Cerebellar nuclear complex (tissue), 1 donor: ENCODE data around the gene CAMTA1.

Source experiments
- DNase-seq, 2 experiments: peaks; one replicate each; lab custom pipeline; 2025; lab: John Stamatoyannopoulos, UW

The CAMTA1 gene

GRCh38 chr1:7535934-7536878, 751.0 kb downstream of the CAMTA1 start:
- DNase-seq, result no peak

- no peak for DNase-seq
Measured at GRCh38 chr1:7536891-7537591, 751.8 kb downstream of the CAMTA1 start.

- DNase-seq, result no peak
Measured at GRCh38 chr1:7538033-7538432, 752.8 kb downstream of the CAMTA1 start.

- no peak for DNase-seq
Measured at GRCh38 chr1:7538849-7539768, 753.9 kb downstream of the CAMTA1 start.

GRCh38 chr1:7539769-7540175, 754.5 kb downstream of the CAMTA1 start:
- no peak for DNase-seq

GRCh38 chr1:7540816-7541215, 755.6 kb downstream of the CAMTA1 start:
- DNase-seq, result no peak

- DNase-seq, result no peak
Measured at GRCh38 chr1:7541629-7542028, 756.4 kb downstream of the CAMTA1 start.

GRCh38 chr1:7543718-7544090, 758.5 kb downstream of the CAMTA1 start:
- DNase-seq, result no peak

GRCh38 chr1:7549277-7550161, 764.3 kb downstream of the CAMTA1 start:
- DNase-seq, result no peak

- DNase-seq, result no peak
Measured at GRCh38 chr1:7550261-7550865, 765.1 kb downstream of the CAMTA1 start.

GRCh38 chr1:7550981-7551380, 765.7 kb downstream of the CAMTA1 start:
- DNase-seq, result no peak

GRCh38 chr1:7551442-7551841, 766.2 kb downstream of the CAMTA1 start:
- DNase-seq, result no peak

GRCh38 chr1:7552402-7552801, 767.1 kb downstream of the CAMTA1 start:
- no peak for DNase-seq

- DNase-seq, result no peak
Measured at GRCh38 chr1:7553042-7553690, 767.9 kb downstream of the CAMTA1 start.

- no peak for DNase-seq
Measured at GRCh38 chr1:7554385-7555235, 769.4 kb downstream of the CAMTA1 start.

GRCh38 chr1:7555391-7556185, 770.3 kb downstream of the CAMTA1 start:
- no peak for DNase-seq

- DNase-seq, result no peak
Measured at GRCh38 chr1:7557301-7557891, 772.1 kb downstream of the CAMTA1 start.

- no peak for DNase-seq
Measured at GRCh38 chr1:7558041-7558461, 772.8 kb downstream of the CAMTA1 start.
